ENCODE data around the gene NWD2.

The NWD2 gene

GRCh38 chr4:37279894-37280592, 35.5 kb downstream of the NWD2 start:
- no peak for DNase-seq

GRCh38 chr4:37299468-37299867, 54.9 kb downstream of the NWD2 start:
- no peak for DNase-seq

GRCh38 chr4:37304612-37305011, 60.1 kb downstream of the NWD2 start:
- DNase-seq, result no peak

GRCh38 chr4:37305984-37306383, 61.4 kb downstream of the NWD2 start:
- no peak for DNase-seq

GRCh38 chr4:37317104-37317643, 72.6 kb downstream of the NWD2 start:
- DNase-seq, result no peak

GRCh38 chr4:37320513-37321235, 76.1 kb downstream of the NWD2 start:
- no peak for DNase-seq

- no peak for DNase-seq
Measured at GRCh38 chr4:37322122-37322521, 77.6 kb downstream of the NWD2 start.

GRCh38 chr4:37324546-37324945, 80.0 kb downstream of the NWD2 start:
- no peak for DNase-seq

- DNase-seq, result no peak
Measured at GRCh38 chr4:37326852-37327251, 82.3 kb downstream of the NWD2 start.

GRCh38 chr4:37338972-37339371, 94.4 kb downstream of the NWD2 start:
- DNase-seq, result no peak

- DNase-seq, result no peak
Measured at GRCh38 chr4:37358748-37359147, 114.2 kb downstream of the NWD2 start.

GRCh38 chr4:37359261-37359660, 114.7 kb downstream of the NWD2 start:
- DNase-seq, result no peak

- DNase-seq, result no peak
Measured at GRCh38 chr4:37365888-37366287, 121.3 kb downstream of the NWD2 start.

- no peak for DNase-seq
Measured at GRCh38 chr4:37367901-37368300, 123.4 kb downstream of the NWD2 start.

GRCh38 chr4:37370052-37370451, 125.5 kb downstream of the NWD2 start:
- no peak for DNase-seq

GRCh38 chr4:37381040-37381668, 136.6 kb downstream of the NWD2 start:
- no peak for DNase-seq

GRCh38 chr4:37383579-37384229, 139.2 kb downstream of the NWD2 start:
- no peak for DNase-seq

- no peak for DNase-seq
Measured at GRCh38 chr4:37385424-37385823, 140.9 kb downstream of the NWD2 start.

GRCh38 chr4:37388681-37389365, 144.3 kb downstream of the NWD2 start:
- DNase-seq, result no peak

GRCh38 chr4:37389366-37389765, 144.8 kb downstream of the NWD2 start:
- no peak for DNase-seq

GRCh38 chr4:37389967-37390580, 145.5 kb downstream of the NWD2 start:
- no peak for DNase-seq

Data from stimulated activated naive CD4-positive, alpha-beta T cell treated with Interleukin-2 at 50 U/mL for 16 hours (primary cell).